ENCODE measurements around the gene CCDC30.
A peak's percentile ranks its signal among the peaks of the same experiment; 100 is the strongest.

The CCDC30 gene

GRCh38 chr1:42518908-42519307 lies 55.8 kb downstream of the CCDC30 start:
- TF ChIP-seq CTCF (conservative IDR thresholded peaks at IDR 0.05; ENCODE audit: low read depth, low read length): no peak
- DNase-seq (ENCODE audit: low read depth): peak; percentile 8
- no peak overlapping the region for H3K4me3 ChIP-seq (ENCODE audit: low read depth, low read length)

DNA sequence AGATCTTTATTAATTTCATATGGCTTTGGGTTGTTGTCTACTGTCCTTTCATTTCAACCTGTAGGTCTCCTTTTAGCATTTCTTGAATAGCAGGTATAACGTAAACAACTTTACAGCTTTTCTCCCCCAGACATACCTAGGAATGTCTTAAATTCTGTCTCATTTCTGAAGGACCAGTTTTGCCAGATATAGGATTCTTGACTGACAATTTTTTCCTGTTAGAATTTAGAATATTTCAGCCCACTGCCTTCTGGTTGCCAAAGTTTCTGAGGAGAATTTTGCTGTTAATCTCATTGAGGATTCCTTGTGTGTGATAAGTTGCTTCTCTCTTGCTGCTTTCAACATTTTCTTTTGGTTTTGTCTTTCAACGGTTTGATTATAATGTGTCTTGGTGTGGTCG lies 60.1 kb downstream of the CCDC30 start:
- DNase-seq (ENCODE audit: low read depth): no peak
- H3K4me3 ChIP-seq (ENCODE audit: low read depth, low read length): no peak overlapping the region
- TF ChIP-seq CTCF (conservative IDR thresholded peaks at IDR 0.05; ENCODE audit: low read depth, low read length): no peak

DNA sequence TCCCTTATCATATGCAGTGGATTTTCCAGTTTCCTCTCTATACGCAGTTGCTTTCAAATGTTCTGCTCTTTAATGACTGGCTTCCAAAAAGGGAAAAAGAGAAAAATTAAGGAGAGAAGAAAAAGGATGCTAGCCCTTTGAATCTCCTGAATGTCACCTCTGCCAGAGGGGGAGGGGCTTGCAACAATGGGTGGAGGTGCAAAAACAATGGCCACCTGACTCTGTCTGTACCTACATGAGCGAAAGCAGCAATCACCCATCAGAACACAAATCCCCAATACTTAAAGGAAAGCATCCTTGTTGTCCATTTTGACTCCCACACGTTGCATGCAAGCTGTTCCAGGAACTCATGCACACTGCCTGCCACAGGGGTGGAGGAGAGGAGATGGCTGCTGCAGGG lies 61.2 kb downstream of the CCDC30 start:
- no peak for TF ChIP-seq CTCF (conservative IDR thresholded peaks at IDR 0.05; ENCODE audit: low read depth, low read length)
- no peak overlapping the region for H3K4me3 ChIP-seq (ENCODE audit: low read depth, low read length)
- no peak for DNase-seq (ENCODE audit: low read depth)

DNA sequence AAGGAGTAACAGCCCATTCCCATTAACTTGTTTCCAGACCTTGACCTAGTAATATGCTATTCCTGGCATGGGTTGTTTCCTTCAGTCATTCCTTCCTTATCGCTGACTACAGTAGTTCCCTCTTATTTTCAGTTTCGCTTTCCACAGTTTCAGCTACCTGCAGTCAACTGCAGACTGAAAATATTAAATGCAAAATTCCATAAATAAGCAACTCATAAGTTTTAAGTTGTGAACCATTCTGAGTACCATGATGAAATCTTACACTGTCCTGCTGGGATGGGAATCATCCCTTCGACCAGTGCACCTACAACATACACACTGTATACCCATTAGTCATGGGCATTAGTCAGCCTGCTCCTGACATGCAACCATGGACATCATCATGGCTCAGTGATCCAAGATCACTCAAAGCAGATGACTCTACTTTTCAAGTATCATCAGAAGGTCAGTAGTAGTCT lies 66.7 kb downstream of the CCDC30 start:
- DNase-seq (ENCODE audit: low read depth): peak; percentile 40
- H3K4me3 ChIP-seq (ENCODE audit: low read depth, low read length): no peak overlapping the region
- no peak for TF ChIP-seq CTCF (conservative IDR thresholded peaks at IDR 0.05; ENCODE audit: low read depth, low read length)

DNA sequence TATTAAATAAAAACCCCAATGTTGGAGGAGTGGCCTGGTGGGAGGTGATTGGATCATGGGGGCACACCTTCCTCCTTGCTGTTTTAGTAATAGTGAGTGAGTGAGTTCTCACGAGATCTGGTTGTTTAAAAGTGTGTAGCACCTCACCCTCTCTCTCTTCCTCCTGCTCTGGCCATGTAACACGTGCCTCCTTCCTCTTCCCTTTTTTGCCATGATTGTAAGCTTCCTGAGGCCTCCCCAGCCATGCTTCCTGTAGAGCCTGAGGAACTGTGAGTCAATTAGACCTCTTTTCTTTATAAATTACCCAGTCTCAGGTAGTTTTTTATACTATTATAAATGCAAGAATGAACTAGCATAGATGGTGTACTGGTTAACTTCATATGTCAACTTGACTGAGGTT lies 68.0 kb downstream of the CCDC30 start:
- no peak for TF ChIP-seq CTCF (conservative IDR thresholded peaks at IDR 0.05; ENCODE audit: low read depth, low read length)
- H3K4me3 ChIP-seq (ENCODE audit: low read depth, low read length): no peak overlapping the region
- no peak for DNase-seq (ENCODE audit: low read depth)

DNA sequence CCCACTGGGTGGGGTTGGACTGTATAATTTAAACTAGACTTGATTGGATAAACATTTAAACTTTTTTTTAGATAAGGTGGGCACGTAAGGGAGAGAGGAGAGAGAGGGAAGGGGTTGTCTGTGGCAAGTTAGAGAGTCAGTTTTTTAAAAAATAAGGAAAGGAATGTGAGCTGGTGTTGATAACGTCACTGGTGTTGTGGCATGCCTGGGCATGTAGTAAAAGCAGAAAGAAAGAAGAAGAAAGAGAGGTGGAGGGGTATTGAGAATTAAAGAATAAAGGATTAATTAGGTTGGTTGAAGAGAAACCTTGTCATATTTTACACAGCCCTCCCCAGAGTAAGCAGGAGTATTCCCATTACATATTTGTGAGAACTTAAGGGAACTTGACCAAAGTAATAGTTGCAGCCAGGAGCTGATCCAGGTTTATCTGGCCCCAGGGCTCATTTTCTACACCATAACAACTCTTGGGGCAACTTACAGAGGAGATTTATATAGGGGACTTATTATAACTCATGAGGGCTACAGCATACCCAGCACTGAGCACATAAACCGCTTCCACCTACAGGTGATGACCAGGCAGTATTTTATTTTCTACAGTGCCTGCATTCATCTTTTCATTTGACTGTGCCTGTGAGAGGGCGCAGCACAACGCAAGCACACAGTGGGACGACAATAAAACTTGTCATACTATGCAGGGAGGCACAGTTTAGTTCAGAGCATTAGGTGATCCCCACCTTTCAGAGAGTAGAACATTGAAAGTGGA lies 70.2 kb downstream of the CCDC30 start:
- H3K4me3 ChIP-seq (ENCODE audit: low read depth, low read length): no peak overlapping the region
- TF ChIP-seq CTCF (conservative IDR thresholded peaks at IDR 0.05; ENCODE audit: low read depth, low read length): no peak
- DNase-seq (ENCODE audit: low read depth): no peak

DNA sequence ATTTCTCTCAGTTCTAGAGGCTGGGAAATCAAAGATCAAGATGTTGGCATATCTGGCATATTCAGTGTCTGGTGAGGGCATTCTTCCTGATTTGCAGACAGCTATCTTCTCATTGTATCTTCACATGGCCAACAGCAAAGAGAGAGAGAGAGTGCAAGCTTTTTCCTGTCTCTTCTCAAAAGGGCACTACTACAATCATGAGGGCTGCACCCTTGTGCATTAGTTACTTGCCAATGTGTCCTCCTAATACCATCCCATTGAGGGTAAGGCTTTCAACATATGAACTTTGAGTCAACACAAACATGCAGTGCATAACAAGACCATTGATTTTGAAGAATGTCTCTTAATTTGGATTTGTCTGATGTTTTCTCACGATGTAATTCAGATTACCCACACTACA lies 78.0 kb downstream of the CCDC30 start:
- H3K4me3 ChIP-seq (ENCODE audit: low read depth, low read length): no peak overlapping the region
- no peak for DNase-seq (ENCODE audit: low read depth)
- TF ChIP-seq CTCF (conservative IDR thresholded peaks at IDR 0.05; ENCODE audit: low read depth, low read length): no peak

All from choroid plexus epithelial cell (primary cell).